H9 (cell line): ENCODE results near the gene ARL2BP. TPM values are rescaled to one million over a fixed set of nuclear protein-coding genes. Genes with fewer than 3 reads are reported as not detected.

ENCODE experiments used
- DNase-seq: peaks from one replicate; pipeline ENCODE4 v3.0.0-alpha.2; 2017
- H2AFZ ChIP-seq: one replicate; pipeline ENCODE4 v1.6.1; 2013; ENCODE audit warnings: mild to moderate bottlenecking, low read length, control low read depth, moderate library complexity
- H2AK5ac ChIP-seq: 2 replicates; pipeline ENCODE4 v1.6.1; 2013; ENCODE audit warnings: low read length, control low read depth, mixed read lengths; ENCODE audit not compliant: insufficient read length
- H2BK120ac ChIP-seq: one replicate; pipeline ENCODE4 v1.6.1; 2013; ENCODE audit warnings: low read depth, mild to moderate bottlenecking, low read length, control low read depth, inconsistent platforms; ENCODE audit not compliant: poor library complexity, severe bottlenecking
- H2BK12ac ChIP-seq: 2 replicates; pipeline ENCODE4 v1.6.1; 2013; ENCODE audit warnings: low read length, control low read depth, mixed read lengths, low read depth; ENCODE audit not compliant: insufficient read length
- H2BK15ac ChIP-seq: 2 replicates; pipeline ENCODE4 v1.6.1; 2013; ENCODE audit warnings: low read depth, low read length, control low read depth
- H2BK20ac ChIP-seq: one replicate; pipeline ENCODE4 v1.6.1; 2013; ENCODE audit warnings: low read depth, mild to moderate bottlenecking, low read length, control low read depth, inconsistent platforms; ENCODE audit not compliant: poor library complexity, severe bottlenecking
- H2BK5ac ChIP-seq: 2 replicates; pipeline ENCODE4 v1.6.1; 2013; ENCODE audit warnings: low read length, control low read depth, mixed read lengths; ENCODE audit not compliant: insufficient read length
- H3K14ac ChIP-seq: 2 replicates; pipeline ENCODE4 v1.6.1; 2013; ENCODE audit warnings: low read length, control low read depth; ENCODE audit not compliant: insufficient read depth
- H3K18ac ChIP-seq: 2 replicates; pipeline ENCODE4 v1.6.1; 2013; ENCODE audit warnings: low read depth, mild to moderate bottlenecking, mixed read lengths, low read length, control low read depth; ENCODE audit not compliant: insufficient read length
- H3K23ac ChIP-seq: 2 replicates; pipeline ENCODE4 v1.6.1; 2013; ENCODE audit warnings: low read length, control low read depth, mixed read lengths, low read depth; ENCODE audit not compliant: insufficient read length
- H3K23me2 ChIP-seq: 2 replicates; pipeline ENCODE4 v1.6.1; 2013; ENCODE audit warnings: low read depth, mild to moderate bottlenecking, mixed read lengths, low read length, control low read depth; ENCODE audit not compliant: insufficient read length, poor library complexity, severe bottlenecking
- H3K27ac ChIP-seq: 2 replicates; pipeline ENCODE4 v1.5.1; 2013; ENCODE audit warnings: low read length, control low read depth, mixed read lengths, low read depth; ENCODE audit not compliant: insufficient read length
- H3K27me3 ChIP-seq: 2 replicates; pipeline ENCODE4 v1.6.1; 2013; ENCODE audit warnings: low read length, control low read depth, inconsistent platforms; ENCODE audit not compliant: insufficient read depth
- H3K4ac ChIP-seq: 2 replicates; pipeline ENCODE4 v1.6.1; 2013; ENCODE audit warnings: low read depth, mild to moderate bottlenecking, control low read depth, inconsistent platforms, low read length, moderate library complexity
- H3K4me1 ChIP-seq: 2 replicates; pipeline ENCODE4 v1.6.1; 2013; ENCODE audit warnings: low read length, control low read depth, inconsistent platforms; ENCODE audit not compliant: insufficient read depth
- H3K4me2 ChIP-seq: 2 replicates; pipeline ENCODE4 v1.6.1; 2013; ENCODE audit warnings: low read length, control low read depth, mixed read lengths; ENCODE audit not compliant: insufficient read length, insufficient read depth
- H3K56ac ChIP-seq: 2 replicates; pipeline ENCODE4 v1.6.1; 2013; ENCODE audit warnings: low read depth, mild to moderate bottlenecking, mixed read lengths, low read length, control low read depth; ENCODE audit not compliant: insufficient read length
- H3K79me1 ChIP-seq: 2 replicates; pipeline ENCODE4 v1.6.1; 2013; ENCODE audit warnings: low read depth, mild to moderate bottlenecking, moderate library complexity, low read length, control low read depth, inconsistent platforms; ENCODE audit not compliant: insufficient read depth, poor library complexity, severe bottlenecking
- H3K79me2 ChIP-seq: 2 replicates; pipeline ENCODE4 v1.6.1; 2013; ENCODE audit warnings: low read length, control low read depth, inconsistent platforms; ENCODE audit not compliant: insufficient read depth
- H3K9ac ChIP-seq: 2 replicates; pipeline ENCODE4 v1.6.1; 2013; ENCODE audit warnings: low read length, control low read depth, mixed read lengths; ENCODE audit not compliant: insufficient read length; ENCODE audit errors: extremely low read depth
- H3K9me3 ChIP-seq: one replicate; pipeline ENCODE4 v1.6.1; 2013; ENCODE audit warnings: low read depth, low read length, inconsistent platforms; ENCODE audit not compliant: control insufficient read depth
- H3T11ph ChIP-seq: one replicate; pipeline ENCODE4 v1.6.1; 2013; ENCODE audit warnings: mild to moderate bottlenecking, low read length, control low read depth, inconsistent platforms
- H4K20me1 ChIP-seq: one replicate; pipeline ENCODE4 v1.6.1; 2013; ENCODE audit not compliant: control insufficient read depth, insufficient read length, insufficient read depth
- H4K5ac ChIP-seq: 2 replicates; pipeline ENCODE4 v1.6.1; 2013; ENCODE audit warnings: low read depth, mild to moderate bottlenecking, mixed read lengths, low read length, control low read depth; ENCODE audit not compliant: insufficient read length
- H4K8ac ChIP-seq: replicated peaks from 2 replicates; pipeline ENCODE4 v1.6.1; 2013; ENCODE audit warnings: low read length, control low read depth, mixed read lengths, low read depth; ENCODE audit not compliant: insufficient read length
- H4K91ac ChIP-seq: 2 replicates; pipeline ENCODE4 v1.6.1; 2013; ENCODE audit warnings: low read depth, mild to moderate bottlenecking, moderate library complexity, mixed read lengths, low read length, control low read depth; ENCODE audit not compliant: insufficient read length
- H3K27ac Mint-ChIP-seq, 3 experiments: 2 replicates in 2 of 3; 3 replicates in 1 of 3; pipeline ENCODE4 v1.8.0; 2020 to 2021; ENCODE audit warnings: mixed read lengths in 3 of 3, mild to moderate bottlenecking in 1 of 3, moderate library complexity in 1 of 3
- H3K27me3 Mint-ChIP-seq: 2 replicates; pipeline ENCODE4 v1.8.0; 2021; ENCODE audit warnings: low read depth, mild to moderate bottlenecking, moderate library complexity, mixed read lengths
- H3K36me3 Mint-ChIP-seq, 3 experiments: 2 replicates in 2 of 3; 3 replicates in 1 of 3; pipeline ENCODE4 v1.8.0; 2020 to 2021; ENCODE audit warnings: low read depth in 3 of 3, mixed read lengths in 3 of 3; ENCODE audit not compliant: insufficient read depth in 1 of 3
- H3K4me1 Mint-ChIP-seq, 2 experiments: 2 replicates each; pipeline ENCODE4 v1.8.0; 2020; ENCODE audit warnings: mixed read lengths in 2 of 2
- H3K4me3 Mint-ChIP-seq, 2 experiments: 2 replicates in 1 of 2; 3 replicates in 1 of 2; pipeline ENCODE4 v1.8.0; 2020 to 2021; ENCODE audit warnings: mild to moderate bottlenecking in 2 of 2, mixed read lengths in 2 of 2, moderate library complexity in 1 of 2
- H3K9me3 Mint-ChIP-seq, 2 experiments: 2 replicates in 1 of 2; 3 replicates in 1 of 2; pipeline ENCODE4 v1.8.0; 2020; ENCODE audit warnings: mild to moderate bottlenecking in 2 of 2, mixed read lengths in 2 of 2, moderate library complexity in 1 of 2
- WGBS: extraction: QIAGEN DNeasy Blood & Tissue Kit; methylation state at CpG from one replicate; pipeline ENCODE4 v1.1.7; 2013; ENCODE audit warnings: missing lambda C conversion rate, low lambda C conversion rate, mixed read lengths; ENCODE audit not compliant: insufficient read length; ENCODE audit errors: extremely low coverage; 5-methylcytosine and 5-hydroxymethylcytosine counted together
- total RNA-seq: library from RNA; stranded (reverse); gene quantifications from 2 replicates; pipeline ENCODE4 v1.2.1, GENCODE V29; 2021
- TF ChIP-seq, protein P1 (sequence below): fragments of 200-600 bp; sonication (generic); conservative IDR thresholded peaks from 3 replicates; pipeline ENCODE4 v1.8.0; 2021; ENCODE audit warnings: antibody characterized with exemption, mild to moderate bottlenecking

Gene ARL2BP
- total RNA-seq, 1 experiment from 2014 or later: 18.0 TPM

GRCh38 chr16:57282510-57283213 lies 37.6 kb downstream of the ARL2BP start:
- Histone ChIP-seq H3K56ac (no peak overlapping the region), H3T11ph (no peak overlapping the region), H3K4ac (no peak overlapping the region), H4K20me1 (no peaks in the 10 kb centered on the region), H3K79me2 (no peaks in the 10 kb centered on the region), H3K79me1 (no peaks in the 10 kb centered on the region), H3K9me3 (no peaks in the 10 kb centered on the region), H3K4me2 (no peak overlapping the region), H2BK20ac (no peak overlapping the region), H3K27ac (no peak overlapping the region), H3K27me3 (peaks cover 15% of the 10 kb centered on the region; the same call in 1 of the 2 replicates), H3K23ac (no peak overlapping the region), H3K18ac (no peak overlapping the region), H3K4me1 (no peaks in the 10 kb centered on the region), H4K8ac (no peak overlapping the region), H3K9ac (no peak overlapping the region), H2BK5ac (no peak overlapping the region), H3K23me2 (peaks cover 5% of the 10 kb centered on the region), H4K91ac (no peak overlapping the region), H2AK5ac (no peak overlapping the region), H3K14ac (no peak overlapping the region), H2BK15ac (no peak overlapping the region), H2BK120ac (no peak overlapping the region), H2BK12ac (no peak overlapping the region), H2AFZ (no peak overlapping the region), H4K5ac (no peak overlapping the region)
- WGBS: no CpG with 5 or more reads among the region's 8 CpGs
- no peak for DNase-seq
- no peak overlapping the region for H3K27ac Mint-ChIP-seq
- TF ChIP-seq, protein P1, sequence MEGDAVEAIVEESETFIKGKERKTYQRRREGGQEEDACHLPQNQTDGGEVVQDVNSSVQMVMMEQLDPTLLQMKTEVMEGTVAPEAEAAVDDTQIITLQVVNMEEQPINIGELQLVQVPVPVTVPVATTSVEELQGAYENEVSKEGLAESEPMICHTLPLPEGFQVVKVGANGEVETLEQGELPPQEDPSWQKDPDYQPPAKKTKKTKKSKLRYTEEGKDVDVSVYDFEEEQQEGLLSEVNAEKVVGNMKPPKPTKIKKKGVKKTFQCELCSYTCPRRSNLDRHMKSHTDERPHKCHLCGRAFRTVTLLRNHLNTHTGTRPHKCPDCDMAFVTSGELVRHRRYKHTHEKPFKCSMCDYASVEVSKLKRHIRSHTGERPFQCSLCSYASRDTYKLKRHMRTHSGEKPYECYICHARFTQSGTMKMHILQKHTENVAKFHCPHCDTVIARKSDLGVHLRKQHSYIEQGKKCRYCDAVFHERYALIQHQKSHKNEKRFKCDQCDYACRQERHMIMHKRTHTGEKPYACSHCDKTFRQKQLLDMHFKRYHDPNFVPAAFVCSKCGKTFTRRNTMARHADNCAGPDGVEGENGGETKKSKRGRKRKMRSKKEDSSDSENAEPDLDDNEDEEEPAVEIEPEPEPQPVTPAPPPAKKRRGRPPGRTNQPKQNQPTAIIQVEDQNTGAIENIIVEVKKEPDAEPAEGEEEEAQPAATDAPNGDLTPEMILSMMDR: no peak
- H3K9me3 Mint-ChIP-seq: 0 out of 5 replicates have a peak, but pooled peaks cover 0 to 2% of the 10 kb centered on the region in 2 experiments
- H3K4me1 Mint-ChIP-seq: peaks cover 11 to 19% of the 10 kb centered on the region in 2 experiments
- H3K4me3 Mint-ChIP-seq: peak overlapping the region in 1 of 2 experiments; percentile 90; a peak in 3 of 5 replicates
- peaks cover 58% of the 10 kb centered on the region for H3K27me3 Mint-ChIP-seq
- H3K36me3 Mint-ChIP-seq: no peaks in the 10 kb centered on the region
